IMR-90 (cell line): ENCODE measurements around the gene LRRC41. TPM values are rescaled to one million over a fixed set of nuclear protein-coding genes. Genes with fewer than 3 reads are reported as not detected.
"Not testable (repeated sequence)": the region's sequence is repeated elsewhere in the genome, so short reads cannot be mapped to it uniquely, and the experiment has no call there.

Source experiments
- ATAC-seq: fragments of 200-7000 bp; cut with Tn5 transposase; 2 replicates; pipeline ENCODE4 v1.9.1; 2020; ENCODE audit warnings: low read depth, mild to moderate bottlenecking, moderate library complexity
- BruUV-seq: library from RNA; stranded (reverse); fragments of 400-500 nt; replicated peaks from 2 replicates; lab custom pipeline; 2021; lab: Mats Ljungman, UMichigan
- CTCF ChIA-PET: fragments of 300-600 bp; formaldehyde crosslinking; extraction: SDS; loops from one replicate; lab custom pipeline; 2021; ENCODE audit warnings: antibody characterized with exemption; lab: Yijun Ruan, JAX
- POLR2A ChIA-PET: fragments of 300-600 bp; sonication (Branson Sonifier 250); formaldehyde crosslinking; loops from one replicate; lab custom pipeline; 2022; ENCODE audit warnings: antibody characterized with exemption; ENCODE audit not compliant: unreplicated experiment; lab: Charles Lee
- DNase-seq: peaks from one replicate; pipeline ENCODE4 v3.0.0; 2013
- H2AFZ ChIP-seq: replicated peaks from 2 replicates; pipeline ENCODE3; 2013; ENCODE audit warnings: low read length, mild to moderate bottlenecking; ENCODE audit not compliant: poor library complexity
- H2AK5ac ChIP-seq: 2 replicates; pipeline ENCODE4 v1.6.1; 2013; ENCODE audit warnings: low read depth, low read length, inconsistent platforms
- H2AK9ac ChIP-seq: replicated peaks from 2 replicates; pipeline ENCODE3; 2013; ENCODE audit warnings: mild to moderate bottlenecking, low read depth, low read length, moderate library complexity; ENCODE audit not compliant: poor library complexity
- H2BK120ac ChIP-seq: 2 replicates; pipeline ENCODE4 v1.6.1; 2013; ENCODE audit warnings: low read depth, low read length, inconsistent platforms
- H2BK15ac ChIP-seq: 3 replicates; pipeline ENCODE4 v1.6.1; 2013; ENCODE audit warnings: low read depth, low read length, inconsistent platforms
- H2BK20ac ChIP-seq: 2 replicates; pipeline ENCODE4 v1.6.1; 2013; ENCODE audit warnings: low read depth, mild to moderate bottlenecking, inconsistent platforms, low read length, moderate library complexity
- H2BK5ac ChIP-seq: 2 replicates; pipeline ENCODE4 v1.6.1; 2013; ENCODE audit warnings: mild to moderate bottlenecking, low read depth, low read length, inconsistent platforms; ENCODE audit not compliant: poor library complexity, severe bottlenecking
- H3K14ac ChIP-seq: replicated peaks from 2 replicates; pipeline ENCODE4 v1.6.1; 2013; ENCODE audit warnings: low read depth, low read length, inconsistent platforms
- H3K18ac ChIP-seq: 2 replicates; pipeline ENCODE4 v1.6.1; 2013; ENCODE audit warnings: low read depth, low read length, control low read depth
- H3K23ac ChIP-seq: 2 replicates; pipeline ENCODE4 v1.6.1; 2013; ENCODE audit warnings: low read depth, low read length, inconsistent platforms
- H3K27ac ChIP-seq: 2 replicates; pipeline ENCODE4 v1.5.1; 2013; ENCODE audit warnings: mild to moderate bottlenecking, control low read depth, low read length; ENCODE audit not compliant: insufficient read depth
- H3K27me3 ChIP-seq: 2 replicates; pipeline ENCODE4 v1.6.1; 2013; ENCODE audit warnings: low read length; ENCODE audit not compliant: control insufficient read depth, insufficient read depth
- H3K36me3 ChIP-seq: 2 replicates; pipeline ENCODE4 v1.6.1; 2013; ENCODE audit warnings: low read length, mixed read lengths; ENCODE audit not compliant: control insufficient read depth, insufficient read depth
- H3K4ac ChIP-seq: 2 replicates; pipeline ENCODE4 v1.6.1; 2013; ENCODE audit warnings: low read depth, low read length, inconsistent platforms
- H3K4me1 ChIP-seq: 2 replicates; pipeline ENCODE4 v1.6.1; 2013; ENCODE audit warnings: low read length, mixed read lengths; ENCODE audit not compliant: control insufficient read depth, insufficient read depth
- H3K4me2 ChIP-seq: 2 replicates; pipeline ENCODE4 v1.6.1; 2013; ENCODE audit warnings: low read depth, mild to moderate bottlenecking, control low read depth, low read length, moderate library complexity
- H3K4me3 ChIP-seq: 2 replicates; pipeline ENCODE4 v1.5.1; 2013; ENCODE audit warnings: low read depth, mild to moderate bottlenecking, control low read depth, low read length, moderate library complexity; ENCODE audit not compliant: insufficient read depth
- H3K56ac ChIP-seq: 2 replicates; pipeline ENCODE4 v1.6.1; 2013; ENCODE audit warnings: low read length, inconsistent platforms; ENCODE audit not compliant: insufficient read depth; ENCODE audit errors: extremely low read depth
- H3K79me1 ChIP-seq, 2 experiments: 2 replicates each; pipeline ENCODE4 v1.6.1; 2013; ENCODE audit warnings: low read length in 2 of 2, inconsistent platforms in 1 of 2, low read depth in 1 of 2
- H3K9ac ChIP-seq: 2 replicates; pipeline ENCODE4 v1.6.1; 2013; ENCODE audit warnings: low read depth, low read length, control low read depth
- H3K9me1 ChIP-seq: 2 replicates; pipeline ENCODE4 v1.6.1; 2013; ENCODE audit warnings: low read length, inconsistent platforms; ENCODE audit not compliant: insufficient read depth
- H3K9me3 ChIP-seq: 2 replicates; pipeline ENCODE4 v1.6.1; 2013; ENCODE audit warnings: low read length; ENCODE audit not compliant: control insufficient read depth, insufficient read depth
- H4K20me1 ChIP-seq: 2 replicates; pipeline ENCODE4 v1.6.1; 2013; ENCODE audit warnings: low read length, inconsistent platforms; ENCODE audit not compliant: insufficient read depth
- H4K5ac ChIP-seq: 2 replicates; pipeline ENCODE4 v1.6.1; 2013; ENCODE audit warnings: mild to moderate bottlenecking, low read depth, low read length, control low read depth
- H4K8ac ChIP-seq, 2 experiments: 2 replicates each; pipeline ENCODE4 v1.6.1; 2013; ENCODE audit warnings: low read depth in 2 of 2, low read length in 2 of 2, control low read depth in 1 of 2, inconsistent platforms in 1 of 2
- H4K91ac ChIP-seq: 2 replicates; pipeline ENCODE4 v1.6.1; 2013; ENCODE audit warnings: low read depth, low read length, inconsistent platforms; ENCODE audit not compliant: insufficient read depth
- WGBS, 2 experiments: methylation state at CpG; one replicate each; pipeline versions ENCODE4 v1.1.5 to v1.1.7; 2013; ENCODE audit warnings: missing lambda C conversion rate in 2 of 2; ENCODE audit not compliant: insufficient read length in 1 of 2; ENCODE audit errors: extremely low coverage in 2 of 2; 5-methylcytosine and 5-hydroxymethylcytosine counted together
- dilution Hi-C: fragments of 300-500 bp; cut with HindIII; formaldehyde crosslinking; loops from one replicate; pipeline ENCODE4 v1.14.3; 2018; ENCODE audit warnings: low sequenced_read_pairs; ENCODE audit not compliant: unreplicated experiment
- in situ Hi-C: fragments of 300-500 bp; cut with MboI; formaldehyde crosslinking; loops from 3 replicates; pipeline ENCODE4 v1.14.3; 2019; ENCODE audit warnings: low sequenced_read_pairs, inconsistent platforms, mixed read lengths
- intact Hi-C: fragments of 100-400 bp; cut with micrococcal nuclease; formaldehyde crosslinking; loops from 2 replicates; pipeline ENCODE4 v1.10.0; 2022
- polyA plus RNA-seq, 3 experiments: library from polyadenylated mRNA; depleted of rRNA; stranded (reverse); fragments of >200 nt; gene quantifications; 2 replicates each; pipeline ENCODE4 v1.2.3, GENCODE V29; 2012; ENCODE audit warnings: low replicate concordance in 1 of 3
- total RNA-seq: library from RNA; depleted of rRNA; stranded (reverse); fragments of >200 nt; gene quantifications from 2 replicates; pipeline ENCODE4 v1.2.3, GENCODE V29; 2012

Gene LRRC41
- total and polyA plus RNA-seq, 2 of the 4 experiments (the other 2 are of a cell fraction) = 67.6 to 83.2 TPM

DNA sequence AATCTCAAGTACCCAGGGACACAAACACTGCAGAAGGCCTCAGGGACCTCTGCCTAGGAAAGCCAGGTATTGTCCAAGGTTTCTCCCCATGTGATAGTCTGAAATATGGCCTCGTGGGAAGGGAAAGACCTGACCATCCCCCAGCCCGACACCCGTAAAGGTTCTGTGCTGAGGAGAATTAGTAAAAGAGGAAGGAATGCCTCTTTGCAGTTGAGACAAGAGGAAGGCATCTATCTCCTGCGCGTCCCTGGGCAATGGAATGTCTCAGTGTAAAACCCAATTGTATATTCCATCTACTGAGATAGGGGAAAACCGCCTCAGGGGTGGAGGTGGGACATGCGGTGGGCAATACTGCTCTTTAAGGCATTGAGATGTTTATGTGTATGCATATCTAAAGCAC lies 26.4 kb upstream of the LRRC41 start:
- dilution Hi-C loops, H2BK120ac ChIP-seq, H2AFZ ChIP-seq, H3K9ac ChIP-seq, H3K18ac ChIP-seq, ATAC-seq, POLR2A ChIA-PET, H3K9me1 ChIP-seq, H2BK5ac ChIP-seq, H4K8ac ChIP-seq, CTCF ChIA-PET, H3K79me1 ChIP-seq, BruUV-seq, H3K27me3 ChIP-seq, in situ Hi-C loops, H3K14ac ChIP-seq, H3K4me2 ChIP-seq, H3K23ac ChIP-seq, H2BK15ac ChIP-seq, H2BK20ac ChIP-seq, H3K27ac ChIP-seq, DNase-seq, H3K4ac ChIP-seq, H3K56ac ChIP-seq, H2AK5ac ChIP-seq, intact Hi-C loops, H2AK9ac ChIP-seq, H4K20me1 ChIP-seq, H3K36me3 ChIP-seq, H3K9me3 ChIP-seq, H3K4me1 ChIP-seq, H4K5ac ChIP-seq, H3K4me3 ChIP-seq, H4K91ac ChIP-seq: not testable (repeated sequence)
- no CpG with 5 or more reads among the region's 7 CpGs for WGBS, 2 experiments

DNA sequence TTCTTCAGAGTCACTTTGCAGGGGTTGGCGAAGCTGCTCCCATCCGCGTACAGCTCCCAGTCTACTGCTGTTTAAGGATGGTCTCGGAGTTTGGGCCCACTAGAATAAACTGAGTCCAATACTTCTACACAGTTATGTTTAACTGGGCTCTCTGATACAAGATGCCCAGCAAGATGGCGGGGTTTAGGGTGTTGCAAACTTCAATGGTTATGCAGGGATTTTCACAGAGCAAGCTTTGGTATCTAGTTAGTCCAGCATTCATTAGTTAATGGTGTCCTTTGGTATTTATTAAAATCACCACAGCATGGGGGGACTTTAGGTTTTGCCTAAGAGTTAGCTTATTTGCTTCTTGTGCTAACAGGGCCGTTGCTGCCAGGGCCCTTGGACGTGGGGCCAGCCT lies 24.8 kb upstream of the LRRC41 start:
- intact Hi-C loops, ATAC-seq, in situ Hi-C loops, H4K20me1 ChIP-seq, H3K9me3 ChIP-seq, H2AK9ac ChIP-seq, H3K27ac ChIP-seq, H3K4me1 ChIP-seq, H2AK5ac ChIP-seq, H2BK15ac ChIP-seq, H3K56ac ChIP-seq, BruUV-seq, H2BK5ac ChIP-seq, H3K18ac ChIP-seq, H4K8ac ChIP-seq, H4K5ac ChIP-seq, H3K23ac ChIP-seq, dilution Hi-C loops, H3K27me3 ChIP-seq, H4K91ac ChIP-seq, H3K9ac ChIP-seq, DNase-seq, H3K14ac ChIP-seq, H3K4me3 ChIP-seq, H3K79me1 ChIP-seq, H2AFZ ChIP-seq, POLR2A ChIA-PET, H3K9me1 ChIP-seq, H2BK120ac ChIP-seq, H3K36me3 ChIP-seq, H3K4ac ChIP-seq, H3K4me2 ChIP-seq, H2BK20ac ChIP-seq: not testable (repeated sequence)
- CTCF ChIA-PET = interaction anchor here (1.8 kb wide), 1 partner anchor 12 kb away, joined by 4 read pairs; no protein-coding TSS in a partner anchor
- no CpG with 5 or more reads among the region's 7 CpGs for WGBS, 2 experiments
